Measurements from ENCODE around the gene ASB3.

GRCh38 chr2:53813151-53813550, 26.4 kb upstream of the ASB3 start:
- TF ChIP-seq CTCF (IDR thresholded peaks at IDR 0.05): no peak
- TF ChIP-seq POLR2A (IDR thresholded peaks at IDR 0.05): no peak

All from thyroid gland (tissue), 4 donors.